Stimulated activated CD4-positive, alpha-beta T cell treated with anti-CD3 and anti-CD28 coated beads, Interleukin-4, amount 100 ng/mL, for 48 hours (primary cell): ENCODE measurements around the gene FOXL2NB.
"Not testable (repeated sequence)": the region's sequence is repeated elsewhere in the genome, so short reads cannot be mapped to it uniquely, and the experiment has no call there.

Source experiments
- DNase-seq, 2 donors: peaks; one replicate each; pipeline ENCODE4 v3.0.0-alpha.2; 2020; ENCODE audit warnings: low read depth in 2 of 2

FOXL2NB gene

DNA sequence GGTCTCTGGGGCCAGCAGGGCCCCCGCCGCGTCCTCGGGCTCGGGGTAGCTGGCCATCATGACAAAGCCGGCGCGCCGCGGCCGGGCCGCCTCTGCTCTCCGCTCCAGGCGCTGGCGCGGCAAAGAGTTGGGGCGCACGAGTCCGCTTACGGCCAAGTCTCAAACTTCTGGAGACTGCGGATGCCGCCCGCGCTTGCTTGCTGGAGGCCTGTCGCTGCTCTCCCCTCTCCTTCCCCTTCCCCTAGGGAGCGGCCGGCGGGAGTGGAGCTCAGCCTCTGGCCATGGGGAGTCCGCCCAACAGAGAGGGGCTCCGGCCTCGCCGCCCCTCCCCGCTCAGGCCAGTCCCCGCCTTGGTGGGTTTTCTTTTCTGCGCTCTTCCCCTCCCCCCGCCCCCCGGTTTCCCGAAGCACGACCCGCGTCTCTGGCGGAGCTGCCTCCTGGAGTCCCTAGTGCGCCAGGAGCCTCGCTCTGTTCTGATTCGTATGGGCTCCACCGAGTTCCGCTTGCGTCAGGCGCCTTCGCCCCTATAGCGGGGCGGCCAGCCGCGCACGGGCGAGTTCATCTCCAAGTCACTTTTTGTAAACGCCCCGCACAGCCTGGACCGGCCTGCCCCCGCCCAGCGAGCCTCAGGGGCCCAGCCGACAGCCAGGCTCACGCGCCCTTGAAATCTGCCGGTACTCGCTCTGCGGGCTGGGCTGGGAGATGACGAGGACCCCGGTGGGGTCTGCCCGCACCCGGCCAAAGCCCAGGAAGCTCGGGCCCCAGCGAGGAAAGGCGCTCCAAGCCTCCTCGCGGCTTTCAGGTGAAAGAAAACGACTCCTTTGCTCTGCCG is at the start of gene FOXL2NB, which contains the start of gene FOXL2:
TSS of gene FOXL2NB (plus strand) at position 555 of the 832 bp plus-strand sequence. CDS start at position 703, 148 bp downstream.
TSS of gene FOXL2 (minus strand) at position 475 of the 832 bp plus-strand sequence. CDS start at position 60, 415 bp downstream.
- DNase-seq, result no peak

DNA sequence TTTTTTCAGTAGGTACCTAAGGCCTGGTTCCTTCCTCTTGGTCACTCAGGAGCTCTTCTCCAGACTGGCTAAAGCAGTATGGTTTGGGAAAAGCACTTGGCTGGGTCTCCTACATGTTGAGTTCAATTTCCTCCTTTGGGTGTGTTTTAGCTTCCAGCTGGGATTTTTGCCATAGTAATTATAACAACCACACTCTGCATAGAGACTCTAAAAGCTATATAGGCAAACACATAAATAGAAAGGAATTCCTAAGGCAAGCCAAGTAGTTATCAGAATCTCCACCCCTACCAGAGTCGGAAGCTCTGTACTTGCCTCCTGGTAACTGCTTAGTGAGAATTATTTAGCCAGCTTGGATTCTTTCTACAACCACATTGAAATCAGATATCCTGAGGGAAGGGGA is 48.7 kb upstream of the FOXL2NB start:
- DNase-seq, result no peak

DNA sequence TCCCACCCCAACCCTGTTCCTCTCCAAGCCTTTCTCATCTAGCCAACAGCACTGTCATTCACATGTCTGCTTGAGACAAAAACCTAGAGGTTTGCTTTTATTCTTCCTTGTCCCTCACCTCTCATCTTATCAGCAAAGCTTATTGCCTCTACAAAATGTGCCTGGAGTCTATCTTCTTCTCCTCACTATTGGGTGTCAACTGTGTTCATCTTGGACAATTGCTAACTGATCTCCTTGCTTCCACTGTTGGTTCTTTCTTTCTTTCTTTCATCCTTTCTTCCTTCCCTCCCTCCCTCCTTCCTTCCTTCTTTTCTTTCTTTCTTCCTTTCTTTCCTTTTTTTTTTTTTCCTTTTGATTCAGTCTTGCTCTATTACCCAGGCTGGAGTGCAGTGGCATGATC is 48.3 kb upstream of the FOXL2NB start:
- DNase-seq, result no peak

DNA sequence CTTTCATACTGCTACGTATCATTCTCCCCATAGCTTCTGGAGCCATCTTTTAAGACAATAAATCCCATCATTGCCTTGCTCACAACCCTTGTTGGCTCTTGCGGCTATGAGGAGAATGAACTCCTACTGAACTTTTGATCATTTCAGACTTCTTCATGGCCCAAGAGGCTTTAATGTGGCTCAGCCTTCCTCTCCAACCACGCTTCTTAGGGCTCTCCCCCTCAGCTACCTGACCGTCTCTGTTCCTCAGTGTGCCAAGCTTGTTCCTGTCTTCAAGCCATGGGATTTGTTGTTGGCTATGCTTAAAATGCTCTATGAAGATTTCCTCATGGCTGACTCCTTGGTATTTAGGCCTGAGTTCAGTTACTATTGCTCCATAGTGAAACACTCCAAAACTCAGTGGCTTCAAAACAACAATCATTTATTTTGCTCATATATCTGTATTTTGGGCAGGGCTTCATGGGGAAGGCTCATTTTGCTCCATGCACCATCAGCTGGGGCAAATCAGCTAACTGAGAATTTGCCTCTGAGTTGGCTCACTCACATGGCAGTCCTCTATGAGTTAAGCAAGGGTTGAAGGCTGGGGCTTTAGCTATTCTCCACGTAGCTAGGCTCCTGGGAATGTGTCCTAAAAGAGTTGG is 47.5 kb upstream of the FOXL2NB start:
- DNase-seq, result no peak

DNA sequence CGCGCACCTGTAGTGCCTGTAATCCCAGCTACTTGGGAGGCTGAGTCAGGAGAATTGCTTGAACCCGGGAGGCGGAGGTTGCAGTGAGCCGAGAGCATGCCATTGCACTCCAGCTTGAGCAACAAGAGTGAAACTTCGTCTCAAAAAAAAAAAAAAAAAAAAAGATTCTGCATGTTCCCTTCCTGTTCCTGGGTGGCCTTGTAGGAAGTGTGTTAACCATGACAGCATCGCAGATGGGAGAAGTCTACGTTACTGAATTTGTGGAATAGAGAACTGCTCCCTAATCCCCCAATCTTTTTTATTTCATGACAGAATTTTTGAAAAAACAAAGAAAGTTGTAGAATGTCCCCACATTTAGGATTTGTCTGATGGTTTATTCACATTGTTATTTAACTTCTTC is 45.5 kb upstream of the FOXL2NB start:
- no peak for DNase-seq

DNA sequence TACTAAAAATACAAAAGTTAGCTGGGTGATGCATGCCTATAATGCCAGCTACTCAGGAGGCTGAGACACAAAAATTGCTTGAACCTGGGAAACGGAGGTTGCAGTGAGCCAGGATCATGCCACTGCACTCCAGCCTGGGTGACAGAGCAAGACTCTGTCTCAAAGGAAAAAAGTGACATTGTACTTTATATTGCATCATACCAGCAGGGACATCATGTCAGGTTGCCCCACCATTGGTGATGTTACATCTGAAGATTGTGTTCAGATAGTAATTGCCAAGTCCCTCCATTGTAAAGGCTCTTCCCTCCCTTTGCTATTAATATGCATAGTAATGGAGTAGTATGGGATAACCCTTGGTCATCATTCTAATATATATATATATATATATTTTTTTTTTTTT is 44.8 kb upstream of the FOXL2NB start:
- no peak for DNase-seq

DNA sequence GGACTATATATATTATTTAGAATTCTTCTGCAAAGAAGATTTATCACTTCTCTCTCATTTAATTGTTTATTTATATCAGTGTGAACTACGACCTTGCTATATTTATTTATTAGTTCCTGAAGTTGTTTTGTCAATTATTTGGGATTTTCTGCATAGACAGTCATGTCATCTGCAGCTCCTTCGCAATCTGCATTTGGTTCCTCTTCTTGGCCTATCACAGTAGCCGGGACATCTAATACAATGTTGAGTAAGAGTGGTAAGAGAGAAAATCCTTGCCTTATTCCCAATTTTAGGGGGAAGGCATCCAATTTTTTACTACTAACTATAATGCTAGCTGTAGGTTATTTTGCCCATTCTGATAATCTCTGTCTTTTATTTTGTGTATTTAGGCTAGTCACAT is 39.5 kb upstream of the FOXL2NB start:
- no peak for DNase-seq

DNA sequence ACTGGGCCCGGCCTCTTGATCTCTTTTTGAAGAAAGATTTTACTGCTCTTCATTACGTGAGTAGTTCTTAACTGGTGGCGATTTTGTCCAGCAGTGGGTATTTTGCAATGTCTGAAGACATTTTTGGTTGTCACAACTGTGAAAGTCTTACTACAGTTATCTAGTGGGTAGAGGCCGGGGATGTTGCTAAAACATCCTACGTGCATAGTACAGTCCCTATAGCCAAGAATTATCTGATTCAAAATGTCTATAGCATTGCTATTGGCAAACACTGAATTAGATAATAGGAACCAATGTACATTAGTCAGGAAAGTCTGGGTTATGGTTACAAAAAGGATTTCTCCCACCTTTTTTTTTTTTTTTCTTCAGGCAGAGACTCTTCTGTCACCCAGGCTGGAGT is 38.2 kb upstream of the FOXL2NB start:
- no peak for DNase-seq

DNA sequence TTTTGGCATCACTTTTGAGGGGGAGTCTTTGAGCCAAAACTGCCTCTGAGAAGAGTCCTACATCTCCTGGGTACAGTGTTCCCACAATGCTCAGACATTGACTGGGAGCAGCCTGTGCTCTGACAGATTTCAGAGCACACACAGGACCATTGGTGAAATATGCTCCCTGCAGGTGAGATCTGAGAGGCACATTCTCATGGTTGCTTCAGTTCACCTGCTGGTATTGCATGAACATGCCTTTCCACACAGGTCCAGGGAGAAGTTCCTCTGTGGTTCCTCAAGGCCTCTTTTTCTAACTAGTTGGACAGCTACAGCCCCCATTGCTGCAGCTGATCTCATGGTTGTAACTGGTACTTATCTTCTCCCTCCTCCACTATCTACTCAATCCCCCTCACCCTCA is 37.1 kb upstream of the FOXL2NB start:
- no peak for DNase-seq

DNA sequence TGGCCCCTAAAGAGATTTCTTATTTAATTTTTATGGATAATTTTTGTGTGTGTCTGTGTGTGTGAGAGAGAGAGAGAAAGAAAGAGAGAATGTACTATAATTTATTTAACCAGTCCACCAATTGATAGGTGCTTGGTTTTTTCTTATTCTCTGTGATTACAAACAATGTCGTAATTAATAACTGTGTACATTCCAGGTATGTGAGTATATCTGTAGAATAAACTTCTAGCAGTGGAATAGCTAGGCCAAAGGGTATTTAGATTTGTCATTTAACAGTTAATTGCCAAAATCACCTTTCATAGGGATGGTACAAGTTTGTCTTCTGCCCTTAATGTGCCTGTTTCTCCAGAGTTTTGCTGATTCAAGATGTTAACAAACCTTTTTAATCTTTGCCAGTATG is 35.4 kb upstream of the FOXL2NB start:
- DNase-seq, result no peak

DNA sequence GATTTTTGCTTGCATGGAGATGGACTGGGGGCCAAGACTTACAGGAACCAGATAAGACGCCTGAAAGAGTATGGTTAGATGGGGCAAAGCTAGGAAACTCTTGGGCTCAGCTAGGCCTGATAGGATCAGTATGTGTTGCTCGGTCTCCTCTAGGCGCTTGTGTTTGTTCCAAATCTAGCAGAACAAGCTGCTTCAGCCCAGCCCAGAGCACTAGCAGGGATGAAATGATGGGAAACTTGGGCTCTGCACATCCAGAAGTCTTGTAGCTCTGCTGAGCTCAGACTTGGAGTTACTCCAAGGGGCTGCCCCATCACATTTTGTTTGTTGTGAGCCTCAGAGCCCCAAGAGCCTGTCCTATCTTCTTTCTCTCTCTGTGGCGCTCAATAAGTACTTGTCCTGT is 34.8 kb upstream of the FOXL2NB start:
- no peak for DNase-seq

DNA sequence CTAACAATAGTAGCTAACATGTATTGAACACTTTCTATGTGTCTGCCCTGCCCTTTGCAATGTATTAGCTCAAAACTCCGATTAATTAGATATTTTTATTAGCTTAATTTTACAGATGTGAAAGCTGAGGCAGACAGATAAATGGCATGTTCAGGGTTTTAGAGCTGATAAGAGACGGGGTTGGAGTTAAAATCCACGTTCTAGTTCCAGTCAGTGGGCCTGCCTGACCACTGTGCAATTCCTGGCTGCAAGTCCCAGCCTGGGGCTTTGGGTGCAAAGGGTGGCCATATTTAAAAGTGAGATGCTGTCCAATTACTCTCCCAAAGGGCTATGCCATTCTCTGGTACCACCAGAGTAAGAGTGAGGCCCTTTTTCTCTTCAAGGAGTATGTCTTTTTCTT is 33.3 kb upstream of the FOXL2NB start:
- DNase-seq, result no peak

DNA sequence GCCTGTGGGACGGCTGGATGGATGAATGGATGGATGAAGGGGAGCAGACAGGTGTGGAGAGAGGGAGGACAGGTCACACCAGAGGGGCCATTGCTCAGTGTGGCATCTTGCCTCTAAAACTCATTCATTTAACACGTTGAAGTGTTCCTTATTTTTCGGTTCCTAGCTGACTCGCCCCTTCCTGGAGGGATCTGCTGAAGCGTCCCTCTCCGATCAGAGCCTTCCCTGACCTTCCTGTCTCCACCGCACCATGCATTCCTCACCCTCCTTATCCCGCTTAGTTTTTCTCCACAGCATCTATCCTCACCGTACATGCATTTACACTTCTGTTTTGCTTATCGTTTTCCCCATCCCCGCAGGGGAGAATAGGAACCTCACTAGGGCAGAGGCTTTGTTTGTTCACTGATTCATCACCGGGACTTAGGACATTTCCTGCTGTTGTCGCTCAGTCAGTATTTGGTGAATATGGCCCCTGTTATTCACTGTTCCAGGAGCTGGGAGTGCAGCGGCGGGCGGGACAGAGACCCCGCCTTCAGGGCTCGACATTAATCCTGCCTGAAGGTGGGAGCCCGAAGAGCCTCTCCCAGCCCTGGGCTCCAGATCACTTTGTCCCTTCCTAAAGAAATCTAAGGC is 32.0 kb upstream of the FOXL2NB start:
- DNase-seq, result no peak

DNA sequence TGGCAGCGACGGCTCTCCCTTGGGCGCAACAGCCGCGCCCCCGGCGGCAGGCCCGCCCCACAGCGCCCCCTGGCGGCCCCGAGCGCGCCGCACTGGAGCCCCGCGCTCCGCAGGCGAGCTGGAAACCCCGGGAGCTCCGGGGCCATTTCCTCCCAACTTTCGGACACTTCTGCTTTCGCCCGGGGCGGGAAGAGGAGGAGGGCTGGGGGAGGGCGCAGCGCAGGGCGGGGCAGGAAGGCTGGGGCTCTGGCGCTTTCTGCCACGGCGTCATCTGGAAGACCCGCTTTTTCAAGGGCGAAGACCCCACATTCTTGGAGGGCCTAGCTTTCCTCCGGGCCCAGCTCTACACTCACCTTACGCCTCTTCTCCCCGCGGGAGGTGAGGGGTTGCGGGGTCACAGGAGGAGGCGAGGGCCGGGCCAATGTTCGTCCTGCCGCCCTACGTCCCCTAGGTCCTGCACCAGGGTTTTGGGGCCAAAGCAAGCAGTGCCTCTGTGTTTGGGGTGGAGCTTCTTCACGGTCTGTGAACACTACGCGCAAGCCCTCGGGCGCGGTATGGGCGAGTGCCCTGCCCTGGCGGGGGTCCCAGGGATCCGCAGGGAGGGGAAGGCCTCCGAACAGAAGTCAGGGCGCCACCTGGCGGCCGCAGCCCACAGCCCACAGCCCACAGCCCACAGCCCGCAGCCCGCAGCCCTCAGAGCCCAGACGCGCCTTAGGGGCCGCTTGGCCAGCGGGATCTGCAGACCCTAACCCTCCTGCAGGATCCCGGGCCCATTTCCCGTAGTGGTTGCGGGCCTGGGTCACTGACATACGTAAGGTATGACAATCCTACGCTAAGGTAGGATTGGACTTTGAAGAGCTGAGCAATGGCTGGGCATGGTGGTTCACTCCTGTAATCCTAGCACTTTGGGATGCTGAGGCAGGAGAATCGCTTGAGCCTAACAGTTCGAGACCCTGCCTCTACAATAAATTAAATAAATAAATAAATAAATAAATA is 31.2 kb upstream of the FOXL2NB start:
- peak; percentile 75 to 82 for DNase-seq

DNA sequence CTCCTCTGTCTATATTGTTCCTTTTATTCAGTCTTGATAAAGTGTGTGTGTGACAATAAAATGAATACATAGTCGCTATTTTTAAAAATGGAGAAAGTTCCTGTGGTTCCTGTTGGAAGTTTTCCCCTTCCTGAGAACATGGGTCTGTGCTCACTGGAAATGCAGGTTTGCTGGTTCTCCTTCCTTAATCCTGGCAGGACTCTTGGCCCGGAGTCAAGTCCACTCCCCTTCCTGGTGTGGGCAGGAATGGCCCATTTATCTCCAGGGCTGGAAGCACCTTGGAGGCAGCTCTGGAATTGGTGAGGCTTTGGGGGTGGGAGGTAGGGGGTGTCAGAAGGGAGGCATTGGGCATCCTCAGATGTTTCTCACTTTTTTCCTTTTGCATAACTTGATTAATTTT is 30.2 kb upstream of the FOXL2NB start:
- no peak for DNase-seq

DNA sequence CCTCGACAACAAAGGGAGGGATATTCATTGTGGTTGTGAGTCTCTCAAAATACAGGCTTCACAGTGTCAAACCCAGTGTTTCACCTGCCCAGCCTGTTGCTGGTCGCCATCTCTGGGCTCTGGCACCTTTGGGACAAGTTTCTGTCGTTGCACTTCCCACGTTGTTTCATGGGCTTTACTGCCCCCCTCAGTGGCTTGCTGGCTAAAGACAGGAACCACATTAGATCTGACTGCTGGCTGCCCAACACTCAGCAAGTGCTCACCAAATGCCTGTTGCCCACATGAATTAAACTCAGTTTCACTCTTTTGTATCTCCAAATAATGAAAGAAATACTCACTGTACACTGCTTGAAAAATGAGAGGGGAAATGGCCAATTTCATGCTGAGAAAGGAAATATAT is 27.7 kb upstream of the FOXL2NB start:
- DNase-seq, result no peak

DNA sequence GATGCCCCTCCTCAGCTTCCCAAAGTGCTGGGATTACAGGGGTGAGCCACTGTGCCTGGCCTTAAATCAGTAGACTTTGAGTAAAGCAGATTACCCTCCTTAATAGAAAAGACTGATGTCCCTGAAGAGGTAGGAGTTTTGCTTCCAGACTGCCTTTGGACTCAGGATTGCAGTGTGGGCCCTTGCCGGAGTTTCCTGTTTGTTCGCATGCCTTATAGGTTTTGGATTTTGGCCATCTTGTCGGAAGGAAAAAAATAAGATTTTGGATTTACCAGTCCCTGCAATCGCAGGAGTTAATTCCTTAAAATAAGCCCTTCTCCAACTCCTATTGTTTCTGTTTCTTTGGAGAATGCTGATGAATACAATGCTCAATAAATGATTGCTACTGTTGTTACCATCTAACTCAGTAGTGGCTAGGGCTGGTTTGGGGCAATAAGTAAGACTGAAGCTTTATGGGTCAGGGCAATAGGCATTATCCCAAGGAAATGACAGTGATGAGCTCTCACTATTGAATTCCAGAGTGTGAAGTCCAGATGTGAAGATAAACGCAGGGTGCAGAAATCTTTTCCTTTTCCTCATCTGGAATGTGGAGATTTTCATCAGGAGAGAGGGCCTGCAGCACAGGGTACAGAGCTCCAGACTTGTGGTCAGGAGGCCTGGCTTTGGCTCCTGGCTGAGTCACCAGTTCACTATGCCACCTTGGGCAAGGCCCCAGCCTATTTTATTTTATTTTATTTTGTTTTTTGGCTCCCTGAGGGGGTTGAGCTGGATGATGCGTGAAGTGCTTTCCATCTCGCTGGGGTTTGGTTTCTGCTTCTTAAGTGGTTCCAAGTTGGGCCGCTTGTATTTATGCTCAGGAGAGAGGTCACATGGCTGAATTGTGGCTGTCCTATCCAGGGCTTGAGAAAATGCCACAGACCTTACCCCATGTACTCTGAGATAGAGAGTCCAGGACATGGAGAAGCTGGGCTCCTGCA is 25.4 kb upstream of the FOXL2NB start:
- DNase-seq, result no peak

DNA sequence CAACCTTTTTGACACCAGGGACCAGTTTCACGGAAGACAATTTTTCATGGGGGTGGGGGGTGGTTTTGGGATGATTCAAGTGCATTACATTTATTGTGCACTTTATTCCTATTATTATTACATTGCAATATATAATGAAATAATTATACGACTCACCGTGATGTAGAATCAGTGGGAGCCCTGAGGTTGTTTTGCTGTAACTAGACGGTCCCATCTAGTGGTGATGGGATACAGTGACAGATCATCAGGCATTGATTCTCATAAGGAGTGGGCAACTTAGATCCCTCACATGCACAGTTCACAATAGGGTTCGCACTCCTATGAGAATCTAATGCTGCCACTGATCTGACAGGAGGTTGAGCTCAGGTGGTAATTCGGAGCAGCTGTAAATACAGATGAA is 24.6 kb upstream of the FOXL2NB start:
- not testable (repeated sequence) for DNase-seq

DNA sequence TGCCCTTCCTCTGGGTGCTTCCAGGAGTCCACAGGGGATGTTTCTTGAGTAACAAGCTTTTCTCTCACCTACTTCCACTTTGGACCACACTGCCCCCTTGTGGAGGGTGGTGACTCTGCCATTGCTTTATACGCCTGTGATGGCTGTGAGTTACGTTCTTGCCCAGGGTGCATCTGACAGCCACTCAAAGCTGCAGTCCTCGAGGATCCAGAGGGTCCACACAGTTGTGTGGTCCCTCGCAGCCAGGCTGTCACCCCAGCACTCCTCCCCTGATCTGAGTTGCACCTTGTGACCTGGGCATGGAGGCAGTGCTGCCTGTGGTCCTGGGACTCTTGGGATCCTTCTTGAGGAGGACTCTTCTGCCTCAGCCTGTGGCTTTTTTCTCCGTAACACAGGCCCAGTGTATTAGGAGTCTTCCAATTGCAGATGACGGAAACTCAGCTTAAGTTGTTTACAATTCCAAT is 23.5 kb upstream of the FOXL2NB start:
- peak; percentile 75 to 86 for DNase-seq

DNA sequence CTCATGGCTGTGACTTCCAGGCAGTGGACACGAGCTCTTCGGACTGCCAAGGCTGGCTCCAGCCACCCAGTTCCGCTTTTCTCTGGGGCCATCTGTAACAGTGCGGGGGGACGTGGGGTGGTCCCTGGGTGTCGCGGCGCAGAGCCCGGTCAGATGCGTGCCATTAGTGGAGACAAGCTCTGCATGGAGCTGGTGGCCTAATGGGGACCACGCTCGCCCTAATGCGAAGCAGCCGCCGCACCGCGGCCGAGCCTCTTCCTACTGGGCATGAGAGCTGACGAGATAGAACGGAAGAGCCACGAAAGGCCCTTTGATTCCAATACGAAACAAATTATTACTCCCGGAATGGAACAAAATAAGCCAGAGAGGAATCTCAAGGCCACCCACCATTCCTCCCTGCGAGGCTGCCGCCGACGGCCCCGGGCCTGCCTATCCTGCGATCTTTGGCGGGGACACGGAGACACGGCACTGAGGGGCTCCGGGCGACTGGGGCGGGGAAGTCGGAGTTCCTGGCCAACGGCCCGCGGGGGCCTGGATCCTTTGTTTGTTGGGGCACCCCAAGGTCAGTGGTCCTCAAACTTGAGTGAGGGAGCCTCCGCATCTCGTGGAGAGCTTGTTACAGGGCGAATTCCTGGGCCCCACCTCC is 18.2 kb upstream of the FOXL2NB start:
- DNase-seq, result no peak
